NB4 (cell line): ENCODE measurements around the gene FMN1.

Experiments used
- CTCF ChIP-seq: IDR thresholded peaks from one replicate; pipeline ENCODE4 v1.5.1; 2012; ENCODE audit warnings: low read depth, low read length
- MYC ChIP-seq: IDR thresholded peaks from 2 replicates; pipeline ENCODE4 v1.6.1; 2011; ENCODE audit warnings: low read depth, low read length
- POLR2A ChIP-seq: IDR thresholded peaks from 2 replicates; pipeline ENCODE4 v1.6.1; 2011; ENCODE audit warnings: mild to moderate bottlenecking; ENCODE audit not compliant: insufficient read length; ENCODE audit errors: extremely low read depth

- no peak for TF ChIP-seq CTCF
- TF ChIP-seq POLR2A = no peak
- TF ChIP-seq MYC = no peak
Measured at GRCh38 chr15:33116198-33116597, 78.3 kb downstream of the FMN1 start.
